ENCODE data around the gene C2CD2. TPM values are rescaled to one million over a fixed set of nuclear protein-coding genes. Genes with fewer than 3 reads are reported as not detected.

Gene C2CD2
- total and polyA plus RNA-seq, 12 donors, result 175 to 439 (median 284) TPM

DNA sequence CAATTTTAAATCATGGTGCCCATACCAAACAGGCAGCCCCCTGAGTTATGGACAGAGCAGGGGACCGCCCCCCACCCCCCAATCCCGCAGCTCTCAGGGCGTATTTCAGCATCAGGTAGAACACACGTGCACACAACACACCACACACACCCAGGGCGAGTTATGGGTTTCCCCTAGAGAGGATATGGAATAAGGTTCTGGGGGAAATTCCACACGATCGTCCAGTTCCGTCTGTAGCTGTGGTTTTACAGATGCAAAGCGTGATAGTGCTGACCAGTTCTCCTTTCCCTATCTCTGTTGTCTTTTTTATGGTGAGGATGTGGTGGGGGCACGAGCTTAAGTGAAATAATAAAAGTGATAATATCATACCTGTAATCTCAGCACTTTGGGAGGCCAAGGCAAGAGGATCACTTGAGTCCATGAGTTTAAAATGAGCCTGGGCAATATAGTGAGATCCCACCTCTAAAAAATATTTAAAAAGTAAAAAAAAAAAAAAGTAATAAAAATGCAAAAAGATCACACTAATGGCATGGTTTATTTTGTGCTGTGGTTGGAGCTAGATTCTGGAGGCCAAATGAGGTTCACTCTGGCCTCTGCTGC, 25.1 kb downstream of the C2CD2 start:
- Histone ChIP-seq H3K4me3 (no peak overlapping the region), H3K27me3 (no peaks in the 10 kb centered on the region), H3K36me3 (replicated peaks in 1 of 2) (no peaks in the 10 kb centered on the region), H3K27ac (peak overlapping the region in 4 of 5 donors; percentile 2 to 96 (median 93)), H3K9me3 (replicated peaks in 1 of 3) (no peaks in the 10 kb centered on the region), H3K4me1 (replicated peaks in 1 of 2) (peaks cover 64 to 97% of the 10 kb centered on the region in 2 donors)
- no peak for TF ChIP-seq POLR2A (IDR thresholded peaks at IDR 0.05)
- TF ChIP-seq, protein P1, sequence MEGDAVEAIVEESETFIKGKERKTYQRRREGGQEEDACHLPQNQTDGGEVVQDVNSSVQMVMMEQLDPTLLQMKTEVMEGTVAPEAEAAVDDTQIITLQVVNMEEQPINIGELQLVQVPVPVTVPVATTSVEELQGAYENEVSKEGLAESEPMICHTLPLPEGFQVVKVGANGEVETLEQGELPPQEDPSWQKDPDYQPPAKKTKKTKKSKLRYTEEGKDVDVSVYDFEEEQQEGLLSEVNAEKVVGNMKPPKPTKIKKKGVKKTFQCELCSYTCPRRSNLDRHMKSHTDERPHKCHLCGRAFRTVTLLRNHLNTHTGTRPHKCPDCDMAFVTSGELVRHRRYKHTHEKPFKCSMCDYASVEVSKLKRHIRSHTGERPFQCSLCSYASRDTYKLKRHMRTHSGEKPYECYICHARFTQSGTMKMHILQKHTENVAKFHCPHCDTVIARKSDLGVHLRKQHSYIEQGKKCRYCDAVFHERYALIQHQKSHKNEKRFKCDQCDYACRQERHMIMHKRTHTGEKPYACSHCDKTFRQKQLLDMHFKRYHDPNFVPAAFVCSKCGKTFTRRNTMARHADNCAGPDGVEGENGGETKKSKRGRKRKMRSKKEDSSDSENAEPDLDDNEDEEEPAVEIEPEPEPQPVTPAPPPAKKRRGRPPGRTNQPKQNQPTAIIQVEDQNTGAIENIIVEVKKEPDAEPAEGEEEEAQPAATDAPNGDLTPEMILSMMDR (IDR thresholded peaks at IDR 0.05), result no peak
- intact Hi-C loops (cut with DNase I), result no loop called here
- 62 to 76% (median 65%) methylated on average over 7 to 10 of the region's 10 CpGs for WGBS, 4 donors
- DNase-seq, result peak in 2 of 7 donors; percentile 10 to 23

DNA sequence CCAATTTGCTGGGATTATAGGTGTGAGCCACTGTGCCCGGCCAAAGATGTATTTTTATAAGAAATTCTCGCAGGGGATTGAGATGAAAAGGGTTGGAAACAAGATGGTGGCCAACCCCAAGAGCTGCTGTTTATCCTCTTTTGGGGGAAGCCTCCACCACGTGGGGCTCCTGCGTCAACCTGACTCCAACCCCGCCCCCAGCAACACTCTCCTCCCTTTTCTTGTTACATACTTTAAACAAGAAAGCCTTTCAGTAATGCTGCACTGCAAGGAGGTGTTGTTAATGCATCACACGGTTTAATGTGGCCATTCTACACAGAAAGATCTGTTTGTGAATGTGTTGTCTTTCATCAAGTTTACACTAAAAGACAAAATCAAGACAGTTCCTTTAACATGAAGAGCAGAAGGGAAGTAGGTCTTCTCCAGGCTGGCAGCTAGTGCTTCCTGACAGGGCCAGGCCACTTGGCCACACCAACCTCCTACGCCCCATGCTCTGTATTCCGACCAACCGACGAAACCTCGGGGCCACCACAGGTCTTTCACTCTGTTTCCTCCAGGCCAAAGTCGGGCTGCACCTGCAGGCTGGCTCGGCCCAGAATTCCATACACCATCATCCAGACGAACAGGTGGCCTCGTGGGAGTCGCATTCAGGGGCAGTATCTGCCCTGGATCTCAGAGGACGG, 25.9 kb downstream of the C2CD2 start:
- Histone ChIP-seq H3K27ac (peak overlapping the region; percentile 85 to 98 (median 93)), H3K36me3 (replicated peaks in 1 of 2) (no peaks in the 10 kb centered on the region), H3K4me3 (no peak overlapping the region), H3K27me3 (no peaks in the 10 kb centered on the region), H3K9me3 (replicated peaks in 1 of 3) (no peaks in the 10 kb centered on the region), H3K4me1 (replicated peaks in 1 of 2) (peaks cover 66 to 97% of the 10 kb centered on the region in 2 donors)
- DNase-seq, result peak in 2 of 7 donors; percentile 13 to 23
- 71 to 83% (median 80%) methylated on average over 12 to 17 of the region's 17 CpGs for WGBS, 4 donors
- TF ChIP-seq, protein P1 (IDR thresholded peaks at IDR 0.05), result no peak
- TF ChIP-seq POLR2A (IDR thresholded peaks at IDR 0.05), result no peak
- intact Hi-C loops (cut with DNase I), result no loop called here

DNA sequence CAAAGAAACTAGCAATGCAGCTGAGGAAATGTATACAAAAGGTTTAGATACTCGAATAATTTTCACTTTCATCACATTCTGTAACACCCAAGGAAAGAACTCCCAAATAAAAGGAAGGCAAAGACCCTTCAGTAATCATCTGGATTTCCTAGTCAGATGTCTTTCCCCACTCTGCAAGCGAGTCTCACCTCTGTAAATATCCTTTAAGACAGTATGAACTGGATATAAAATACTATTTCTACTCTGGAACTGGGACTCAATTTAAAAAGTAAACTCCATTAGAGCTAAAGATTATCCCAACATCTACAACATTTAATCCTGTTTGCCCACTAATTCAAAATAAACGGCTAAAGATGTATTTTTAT, 27.0 kb downstream of the C2CD2 start:
- peaks cover 77 to 97% of the 10 kb centered on the region in 2 donors for H3K4me1 ChIP-seq (replicated peaks in 1 of 2)
- WGBS, 4 donors, result 15 to 20% (median 16%) methylated on average over 3 of the region's 3 CpGs

More for the DNA sequence above, 27.0 kb downstream of the C2CD2 start:
- H3K9me3 ChIP-seq (replicated peaks in 1 of 3), result no peaks in the 10 kb centered on the region
- intact Hi-C loops (cut with DNase I), result no loop called here
- peak overlapping the region; percentile 85 to 98 (median 93) for H3K27ac ChIP-seq
- H3K4me3 ChIP-seq, result peak overlapping the region in 1 of 4 donors; percentile 48
- no peak for DNase-seq
- no peaks in the 10 kb centered on the region for H3K36me3 ChIP-seq (replicated peaks in 1 of 2)
- no peaks in the 10 kb centered on the region for H3K27me3 ChIP-seq
- TF ChIP-seq POLR2A (IDR thresholded peaks at IDR 0.05), result no peak
- TF ChIP-seq, protein P1 (IDR thresholded peaks at IDR 0.05), result no peak

Data from adrenal gland (tissue), 12 donors.